ENCODE data around the gene COL6A2.
"Not testable (repeated sequence)": the region's sequence is repeated elsewhere in the genome, so short reads cannot be mapped to it uniquely, and the experiment has no call there.

Gene COL6A2

GRCh38 chr21:46080171-46081021 is 17.5 kb upstream of the COL6A2 start:
- DNase-seq, result no peak

GRCh38 chr21:46081022-46081861 is 16.7 kb upstream of the COL6A2 start:
- DNase-seq, result no peak

- DNase-seq, result no peak
Observed at GRCh38 chr21:46081862-46082712, 15.8 kb upstream of the COL6A2 start.

- no peak for DNase-seq
Observed at GRCh38 chr21:46082713-46082962, 15.3 kb upstream of the COL6A2 start.

- no peak for DNase-seq
Observed at GRCh38 chr21:46082963-46083790, 14.7 kb upstream of the COL6A2 start.

- DNase-seq, result no peak
Observed at GRCh38 chr21:46083791-46084561, 13.9 kb upstream of the COL6A2 start.

GRCh38 chr21:46084709-46085108 is 13.2 kb upstream of the COL6A2 start:
- no peak for DNase-seq

- not testable (repeated sequence) for DNase-seq
Observed at GRCh38 chr21:46085259-46085658, 12.7 kb upstream of the COL6A2 start.

- no peak for DNase-seq
Observed at GRCh38 chr21:46087641-46088040, 10.3 kb upstream of the COL6A2 start.

- no peak for DNase-seq
Observed at GRCh38 chr21:46088189-46088588, 9.7 kb upstream of the COL6A2 start.

GRCh38 chr21:46089285-46089684 is 8.6 kb upstream of the COL6A2 start:
- DNase-seq, result no peak

GRCh38 chr21:46091118-46091517 is 6.8 kb upstream of the COL6A2 start:
- DNase-seq, result no peak

- no peak for DNase-seq
Observed at GRCh38 chr21:46091631-46092025, 6.3 kb upstream of the COL6A2 start.

GRCh38 chr21:46092026-46092764 is 5.7 kb upstream of the COL6A2 start:
- no peak for DNase-seq

- no peak for DNase-seq
Observed at GRCh38 chr21:46092811-46093667, 4.9 kb upstream of the COL6A2 start.

- DNase-seq, result no peak
Observed at GRCh38 chr21:46093668-46094400, 4.1 kb upstream of the COL6A2 start.

- DNase-seq, result no peak
Observed at GRCh38 chr21:46094401-46095082, 3.4 kb upstream of the COL6A2 start.

- DNase-seq, result no peak
Observed at GRCh38 chr21:46095083-46095719, 2.7 kb upstream of the COL6A2 start.

Data from NCI-H1694 (cell line).